Effector CD4-positive, alpha-beta T cell (primary cell): ENCODE data around the gene MAPKBP1.

ENCODE experiments used
- DNase-seq: peaks from one replicate; pipeline ENCODE4 v3.0.0-alpha.2; 2020

Gene MAPKBP1

DNA sequence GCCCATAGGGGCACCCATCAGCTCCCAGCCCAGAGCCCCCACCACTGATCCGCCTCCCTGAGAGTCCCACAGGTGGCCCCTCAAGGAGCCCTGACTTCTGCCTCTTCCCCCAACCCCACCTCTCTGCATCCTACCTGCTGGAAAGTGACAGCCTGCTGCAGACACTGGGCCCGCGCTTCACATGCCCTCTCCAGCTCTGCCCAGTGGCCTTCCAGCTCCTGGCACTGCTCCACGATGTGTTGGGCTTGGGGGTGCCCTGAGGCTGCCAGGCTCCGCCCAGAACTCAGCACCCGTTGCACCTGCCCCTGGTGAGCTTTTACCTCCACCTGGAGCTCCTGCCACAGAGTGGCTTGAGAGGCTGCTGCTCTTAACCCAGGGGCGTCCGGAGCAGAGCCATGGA lies 99.4 kb downstream of the MAPKBP1 start:
- DNase-seq, result no peak

GRCh38 chr15:41874736-41875135 lies 100.5 kb downstream of the MAPKBP1 start:
- DNase-seq, result no peak

- no peak for DNase-seq
Measured at GRCh38 chr15:41876007-41876406, 101.7 kb downstream of the MAPKBP1 start.

DNA sequence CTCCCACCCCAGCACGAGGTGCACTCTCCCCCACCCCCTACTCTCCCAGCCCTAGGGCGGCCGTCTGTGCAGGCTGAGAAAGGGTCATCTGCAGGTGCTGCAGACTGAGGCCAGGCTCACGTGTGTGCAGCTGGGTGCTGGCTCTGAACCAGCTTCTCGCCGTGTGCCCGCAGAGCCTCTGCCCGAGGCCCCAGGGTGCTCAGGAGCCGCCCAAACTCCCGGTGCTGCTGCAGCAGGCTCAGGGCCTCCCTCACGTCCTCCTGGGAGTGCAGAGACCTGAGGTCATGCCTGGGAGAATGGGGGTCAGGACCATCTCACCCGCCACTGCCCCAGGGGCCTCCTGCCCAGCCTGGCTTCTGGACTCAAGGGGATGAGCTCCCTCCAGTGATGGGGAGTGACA lies 102.4 kb downstream of the MAPKBP1 start:
- DNase-seq, result no peak
